GM12801 (cell line): ENCODE results near the gene SLC9A9.

Source experiments
- CTCF ChIP-seq: IDR thresholded peaks from one replicate; pipeline ENCODE4 v1.5.1; 2011; ENCODE audit warnings: control low read depth; ENCODE audit not compliant: insufficient read length; ENCODE audit errors: extremely low read depth

The SLC9A9 gene

GRCh38 chr3:143313893-143314188, 534.4 kb downstream of the SLC9A9 start:
- TF ChIP-seq CTCF: no peak

GRCh38 chr3:143313025-143313892, 535.0 kb downstream of the SLC9A9 start:
- TF ChIP-seq CTCF: no peak

- no peak for TF ChIP-seq CTCF
Measured at GRCh38 chr3:143311096-143311495, 537.2 kb downstream of the SLC9A9 start.

GRCh38 chr3:143309705-143310104, 538.6 kb downstream of the SLC9A9 start:
- TF ChIP-seq CTCF: no peak

- no peak for TF ChIP-seq CTCF
Measured at GRCh38 chr3:143307613-143308183, 540.6 kb downstream of the SLC9A9 start.

GRCh38 chr3:143306407-143306806, 541.9 kb downstream of the SLC9A9 start:
- TF ChIP-seq CTCF: no peak

- no peak for TF ChIP-seq CTCF
Measured at GRCh38 chr3:143302638-143303171, 545.6 kb downstream of the SLC9A9 start.
